Posterior cingulate gyrus (tissue), 11 donors: ENCODE data around the gene ABCC4.
"Not testable (repeated sequence)": the region's sequence is repeated elsewhere in the genome, so short reads cannot be mapped to it uniquely, and the experiment has no call there.

Experiments
- DNase-seq, 10 donors: peaks; one replicate each; pipeline versions ENCODE4 v3.0.0 to v3.0.0-alpha.2; 2020 to 2021; ENCODE audit warnings: mixed read lengths in 3 of 10
- intact Hi-C: fragments of 100-400 bp; cut with DNase I; formaldehyde crosslinking; loops from one replicate; pipeline ENCODE4 v1.15.1; 2023

ABCC4 gene

DNA sequence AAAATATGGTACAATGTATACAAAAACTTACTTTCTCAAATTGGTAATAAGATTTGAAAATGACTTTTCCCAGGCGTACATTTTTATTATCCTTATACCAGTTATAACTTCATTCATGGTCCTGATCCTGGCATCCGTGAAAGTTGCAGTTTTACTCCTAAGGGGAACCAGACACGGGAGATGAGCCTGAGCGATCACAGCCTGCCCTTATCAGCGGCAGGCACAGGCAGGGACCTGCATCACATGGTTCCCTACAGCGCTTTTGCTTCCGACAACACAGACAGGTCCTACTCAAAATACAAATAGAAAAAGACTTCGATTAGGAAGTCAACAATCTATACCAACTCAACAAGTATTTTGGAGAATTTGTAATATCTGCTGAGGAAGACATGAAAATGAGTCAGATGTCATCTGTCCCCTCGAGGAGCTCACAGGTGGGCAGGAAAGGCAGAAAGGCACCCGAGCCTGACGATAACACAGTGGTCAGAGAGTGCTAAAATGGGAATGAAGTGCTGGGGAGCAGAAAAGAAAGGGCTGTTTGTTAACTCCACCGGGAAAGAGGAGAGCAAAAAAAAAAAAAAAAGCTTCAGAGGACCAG is 93.4 kb downstream of the ABCC4 start:
- DNase-seq, result no peak
- intact Hi-C loops, result no loop called here

DNA sequence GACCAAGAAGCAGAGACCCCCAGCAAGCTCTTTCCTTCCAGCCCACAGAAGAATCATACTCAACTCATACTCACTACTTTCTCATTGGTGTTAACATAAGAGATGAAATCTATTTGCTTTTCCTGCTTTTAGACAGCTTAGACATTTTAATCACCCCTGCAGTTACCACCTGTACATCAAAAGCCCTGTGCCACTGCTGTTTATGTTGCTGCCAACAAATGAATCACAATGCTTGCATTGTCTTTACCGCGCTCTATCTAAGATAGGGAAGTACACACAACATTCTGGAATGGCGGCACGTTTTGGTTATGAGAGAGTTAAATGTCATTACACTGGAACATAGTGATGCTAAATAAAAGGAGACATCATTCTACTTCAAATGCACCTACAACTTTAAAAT is 95.1 kb downstream of the ABCC4 start:
- intact Hi-C loops, result no loop called here
- no peak for DNase-seq

DNA sequence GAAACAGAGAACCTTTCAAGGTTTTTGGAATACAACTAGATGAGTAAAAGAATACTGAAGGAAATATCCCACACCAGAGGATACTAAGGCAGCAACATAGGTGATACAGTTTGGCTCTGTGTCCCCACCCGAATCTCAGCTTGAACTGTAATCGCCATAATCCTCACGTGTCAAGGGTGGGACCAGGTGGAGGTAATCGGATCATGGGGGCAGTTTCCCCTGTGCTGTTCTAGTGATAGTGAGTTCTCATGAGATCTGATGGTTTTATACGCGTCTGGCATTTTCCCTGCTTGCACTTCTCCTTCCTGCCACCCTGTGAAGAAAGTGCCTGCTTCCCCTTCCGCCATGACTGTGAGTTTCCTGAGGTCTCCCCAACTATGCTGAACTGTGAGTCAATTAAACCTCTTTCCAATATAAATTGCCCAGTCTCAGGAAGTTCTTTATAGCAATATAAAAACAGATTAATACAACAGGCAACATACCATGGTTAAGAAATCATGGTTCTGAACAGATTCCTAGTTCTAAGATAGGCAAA is 97.0 kb downstream of the ABCC4 start:
- intact Hi-C loops, result no loop called here
- no peak for DNase-seq

DNA sequence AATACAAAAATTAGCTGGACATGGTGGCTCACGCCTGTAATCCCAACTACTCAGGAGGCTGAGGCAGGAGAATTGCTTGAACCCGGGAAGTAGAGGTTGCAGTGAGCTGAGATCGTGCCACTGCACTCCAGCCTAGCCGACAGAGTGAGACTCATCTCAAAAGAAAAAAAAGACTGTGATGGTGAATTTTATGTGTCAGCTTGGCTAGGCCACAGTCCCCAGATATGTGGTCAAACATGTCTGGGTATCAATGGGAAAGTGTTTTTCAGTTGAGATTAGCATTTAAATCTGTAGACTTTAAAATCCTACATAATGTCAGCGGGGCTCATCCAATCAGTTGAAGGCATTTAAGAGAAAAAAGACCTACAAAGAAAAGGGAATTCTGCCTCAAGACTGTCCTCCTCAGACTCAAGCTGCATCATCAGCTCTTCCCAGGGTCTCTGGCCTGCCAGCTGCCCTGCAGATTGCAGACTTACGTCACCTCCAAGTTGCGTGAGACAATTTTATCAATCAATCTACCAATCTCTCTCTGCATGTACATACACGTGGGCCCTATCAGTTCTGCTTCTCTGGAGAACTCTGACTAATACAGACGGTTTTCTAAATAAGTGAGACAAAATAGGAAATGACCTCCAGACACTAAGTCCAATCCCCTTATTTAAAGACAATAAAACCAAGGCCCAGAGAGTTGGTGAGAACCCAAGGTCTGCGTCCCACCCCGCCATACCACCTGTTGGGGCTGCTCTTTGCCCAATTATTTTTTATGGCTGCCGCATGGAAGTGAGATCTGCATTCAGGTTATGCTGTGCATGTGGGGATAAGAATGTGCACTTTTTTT is 99.2 kb downstream of the ABCC4 start:
- no peak for DNase-seq
- intact Hi-C loops, result no loop called here

DNA sequence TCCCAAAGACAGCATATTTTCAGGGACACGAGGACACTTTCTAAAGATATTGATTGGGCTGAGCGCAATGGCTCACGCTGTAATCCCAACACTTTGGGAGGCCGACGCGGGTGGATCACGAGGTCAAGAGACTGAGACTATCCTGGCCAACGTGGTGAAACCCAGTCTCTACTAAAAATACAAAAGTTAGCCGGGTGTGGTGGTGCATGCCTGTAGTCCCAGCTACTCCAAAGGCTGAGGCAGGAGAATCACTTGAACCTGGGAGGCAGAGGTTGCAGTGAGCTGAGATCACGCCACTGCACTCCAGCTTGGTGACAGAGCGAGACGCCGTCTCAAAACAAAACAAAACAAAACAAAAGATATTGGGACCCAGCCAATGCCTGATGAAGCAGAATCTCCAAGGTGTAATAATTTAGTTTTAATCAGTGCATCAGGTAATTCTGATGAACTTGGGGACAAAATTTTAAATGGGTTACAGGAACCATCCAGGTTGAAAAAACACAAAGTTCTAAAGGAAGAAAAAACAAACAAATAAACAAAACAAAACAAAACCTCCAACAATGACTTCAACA is 100.8 kb downstream of the ABCC4 start:
- DNase-seq, intact Hi-C loops: not testable (repeated sequence)

DNA sequence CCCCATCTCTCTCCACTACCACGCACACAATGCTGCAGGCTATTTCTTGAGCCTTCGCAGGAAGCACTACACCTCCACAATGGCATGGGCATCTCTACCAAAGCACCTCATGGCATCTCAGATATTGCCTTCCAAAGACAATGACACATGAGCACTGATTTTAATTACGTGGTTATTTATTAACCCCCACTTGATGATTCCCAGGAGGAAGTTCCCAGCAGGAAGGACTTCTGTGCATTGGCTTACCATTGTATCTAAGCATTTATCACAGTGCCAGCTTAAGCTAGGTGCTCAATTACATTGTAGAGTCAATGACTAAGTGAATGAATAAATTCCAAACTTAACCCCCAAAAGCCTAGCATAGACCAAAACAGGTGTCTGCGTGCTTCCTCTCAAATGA is 101.4 kb downstream of the ABCC4 start:
- intact Hi-C loops, result loop anchor here (10.0 kb wide), 1 partner anchor 635 kb away; no protein-coding TSS in a partner anchor
- DNase-seq, result no peak

DNA sequence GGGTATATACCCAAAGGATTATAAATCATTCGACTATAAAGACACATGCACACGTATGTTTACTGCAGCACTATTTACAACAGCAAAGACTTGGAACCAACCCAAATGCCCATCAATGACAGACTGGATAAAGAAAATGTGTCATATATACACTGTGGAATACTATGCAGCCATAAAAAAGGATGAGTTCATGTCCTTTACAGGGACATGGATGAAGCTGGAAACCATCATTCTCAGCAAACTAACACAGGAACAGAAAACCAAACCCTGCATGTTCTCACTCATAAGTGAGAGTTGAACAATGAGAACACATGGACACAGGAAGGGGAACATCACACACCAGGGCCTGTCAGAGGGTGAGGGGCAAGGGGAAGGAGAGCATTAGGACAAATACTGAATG is 102.6 kb downstream of the ABCC4 start:
- intact Hi-C loops, result loop anchor here (10.0 kb wide), 1 partner anchor 636 kb away; no protein-coding TSS in a partner anchor
- DNase-seq, result not testable (repeated sequence)

DNA sequence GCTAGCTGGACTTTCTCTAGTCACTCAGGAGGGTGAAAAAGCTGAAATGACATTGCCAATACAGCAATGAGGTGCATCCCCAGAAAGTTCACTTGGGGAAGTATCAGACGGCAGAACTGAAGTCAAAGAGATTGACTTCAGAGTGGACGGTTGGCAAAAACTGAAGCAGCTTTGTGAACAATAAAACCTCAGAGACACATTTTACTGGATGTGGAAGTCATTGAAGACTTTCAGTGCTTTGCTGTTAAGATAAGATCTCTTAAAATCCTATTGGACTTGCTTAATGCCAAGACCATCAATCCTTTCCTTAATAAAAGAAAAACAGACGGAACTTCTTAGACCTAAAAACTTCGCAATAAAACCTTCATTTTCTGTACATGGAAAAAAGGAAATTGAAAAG is 103.7 kb downstream of the ABCC4 start:
- intact Hi-C loops, result loop anchor here (10.0 kb wide), 1 partner anchor 637 kb away; no protein-coding TSS in a partner anchor
- DNase-seq, result no peak

DNA sequence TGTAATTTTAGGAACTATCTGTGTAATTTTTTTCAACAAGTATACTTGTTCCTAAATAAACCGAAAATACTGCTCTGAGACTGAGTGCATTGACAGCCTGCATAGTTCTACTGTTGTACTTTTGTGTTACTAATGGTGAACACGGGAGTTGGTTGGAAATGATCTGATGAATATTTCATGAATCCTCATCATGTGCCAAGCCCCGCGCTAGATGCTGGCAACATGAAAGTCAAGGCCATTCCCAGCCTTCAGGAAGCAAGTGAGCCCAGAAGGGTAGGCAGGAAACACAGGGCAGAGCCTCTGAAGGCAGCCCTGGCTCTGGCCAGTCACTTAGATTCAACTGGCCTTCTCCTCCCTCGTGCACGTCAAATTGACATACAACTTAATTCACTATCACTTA is 106.1 kb downstream of the ABCC4 start:
- DNase-seq, result no peak
- intact Hi-C loops, result loop anchor here (10.0 kb wide), 1 partner anchor 640 kb away; no protein-coding TSS in a partner anchor

DNA sequence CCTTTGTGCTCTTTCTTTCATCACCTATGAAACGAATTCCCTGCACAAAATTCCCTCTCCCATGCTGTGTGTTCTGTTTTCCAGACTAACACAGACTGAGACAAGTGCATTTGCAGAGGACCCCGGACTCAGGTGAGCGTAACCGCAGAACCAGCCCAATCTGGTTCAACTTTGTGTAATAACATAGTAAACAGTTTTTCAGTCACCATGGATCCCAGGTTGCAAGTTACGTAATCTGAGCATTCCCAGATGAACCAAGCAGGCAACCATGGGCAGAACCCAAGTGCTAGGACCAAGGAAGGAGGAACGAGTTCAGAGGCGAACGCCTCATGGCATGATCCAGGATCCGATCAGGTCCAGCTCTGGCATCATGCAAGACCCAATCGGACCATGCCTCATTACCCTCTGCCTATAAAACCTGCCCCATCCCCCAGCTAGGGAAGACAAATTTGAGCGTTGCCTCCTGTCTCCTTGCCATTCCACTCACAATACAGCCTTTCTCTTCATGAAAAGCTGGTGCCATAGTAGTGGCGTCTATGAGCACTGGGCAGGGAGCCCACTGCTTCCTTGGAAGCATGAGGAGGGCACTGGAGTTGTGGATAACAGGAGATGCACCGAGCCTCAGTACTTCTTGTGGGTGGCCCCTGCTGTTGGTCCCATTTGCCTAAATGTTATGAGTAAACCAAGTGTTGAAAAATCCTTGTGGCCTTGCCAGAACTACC is 107.6 kb downstream of the ABCC4 start:
- intact Hi-C loops, result loop anchor here (10.0 kb wide), 1 partner anchor 641 kb away; no protein-coding TSS in a partner anchor
- DNase-seq, result peak in 1 of 10 donors; percentile 16

DNA sequence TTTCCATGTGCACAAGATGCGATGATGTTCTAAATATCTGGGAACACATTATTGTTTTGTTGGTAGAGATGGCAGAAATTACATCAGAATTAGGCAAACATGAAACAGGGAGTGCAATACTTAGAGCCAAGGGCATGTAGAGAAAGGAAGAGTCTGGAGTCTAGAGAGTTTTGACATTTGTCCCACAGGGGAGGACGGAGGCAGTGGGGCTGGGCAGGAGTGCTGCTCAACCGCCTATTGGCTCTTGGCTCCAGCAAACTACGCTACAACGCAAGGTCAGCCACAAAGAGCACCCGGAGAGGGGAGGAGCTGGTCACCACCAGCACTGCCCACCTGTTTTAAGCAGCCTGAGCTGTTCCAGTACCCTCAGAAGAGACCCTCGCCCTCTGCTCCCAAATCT is 108.3 kb downstream of the ABCC4 start:
- intact Hi-C loops, result loop anchor here (10.0 kb wide), 1 partner anchor 642 kb away; no protein-coding TSS in a partner anchor
- DNase-seq, result no peak

DNA sequence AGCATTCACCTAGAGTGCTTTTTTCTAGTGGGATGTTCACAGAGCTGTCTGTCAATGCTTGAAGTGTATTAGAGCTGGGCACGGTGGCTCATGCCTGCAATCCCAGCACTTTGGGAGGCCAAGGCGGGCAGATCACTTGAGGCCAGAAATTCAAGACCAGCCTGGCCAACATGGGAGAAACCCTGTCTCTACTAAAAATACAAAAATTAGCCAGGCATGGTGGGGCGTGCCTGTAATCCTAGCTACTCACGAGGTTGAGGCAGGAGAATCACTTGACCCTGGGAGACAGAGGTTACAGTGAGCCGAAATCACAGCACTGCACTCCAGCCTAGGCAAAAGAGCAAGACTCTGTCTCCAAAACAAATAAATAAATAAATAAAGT is 108.7 kb downstream of the ABCC4 start:
- intact Hi-C loops, result loop anchor here (10.0 kb wide), 1 partner anchor 642 kb away; no protein-coding TSS in a partner anchor
- DNase-seq, result not testable (repeated sequence)

DNA sequence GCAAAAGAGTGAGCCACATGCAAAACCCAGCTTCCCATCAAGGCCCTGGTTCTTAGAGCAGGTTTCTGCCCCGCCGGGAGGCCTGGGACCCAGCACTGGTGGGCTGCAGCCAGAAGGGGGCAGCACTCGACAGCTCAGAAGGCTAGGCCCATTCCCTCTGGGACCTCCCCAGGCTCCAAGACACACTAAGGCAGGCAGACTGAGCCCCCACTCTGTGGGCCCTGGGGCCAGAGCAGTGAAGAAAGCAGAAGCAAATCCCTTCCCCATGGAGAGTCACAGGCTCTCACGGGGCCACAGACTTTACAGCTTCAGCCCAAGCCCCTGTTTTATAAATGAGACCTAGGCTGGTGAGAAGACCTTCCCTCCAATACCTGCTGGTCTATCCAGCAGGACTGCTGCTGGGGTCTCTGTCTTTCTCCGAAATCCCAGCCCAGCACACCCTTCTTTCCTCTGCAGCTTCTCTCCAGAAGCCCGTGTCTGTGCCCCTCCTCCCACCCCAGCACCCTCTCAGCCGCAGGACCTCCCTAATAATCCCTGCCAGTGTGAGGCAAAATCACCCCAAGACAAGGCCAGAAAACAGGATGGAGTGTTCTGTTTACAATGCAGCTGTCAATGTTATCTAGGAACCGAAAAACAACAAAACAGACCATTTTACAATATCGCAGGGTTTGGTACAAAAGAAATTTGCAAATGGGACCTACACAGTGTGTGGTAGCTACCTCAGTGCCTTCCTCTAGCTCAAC is 109.3 kb downstream of the ABCC4 start:
- peak; percentile 47 to 96 (median 71) for DNase-seq

DNA sequence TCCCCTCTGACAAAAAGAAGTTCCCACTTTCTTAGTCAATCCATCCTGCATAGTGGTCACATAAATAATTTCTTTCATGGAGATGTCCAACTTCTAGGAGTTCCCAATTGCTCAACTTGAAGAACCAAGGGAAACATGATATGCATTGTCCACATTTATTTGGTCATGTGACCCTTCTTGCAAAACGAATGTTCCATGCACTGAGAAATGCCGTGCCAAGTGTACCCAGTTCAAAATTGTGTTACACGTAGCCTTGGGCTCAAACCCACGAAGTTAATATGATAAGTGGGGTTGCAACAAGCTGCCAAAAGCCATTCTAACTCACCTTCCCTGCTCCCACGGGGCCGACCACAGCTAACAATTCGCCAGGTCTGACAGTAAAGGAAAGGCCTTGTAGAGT is 113.1 kb downstream of the ABCC4 start:
- DNase-seq, result no peak
- intact Hi-C loops, result loop anchor here (5.0 kb wide), 1 partner anchor 289 kb away; no protein-coding TSS in a partner anchor

More for the DNA sequence above, 109.3 kb downstream of the ABCC4 start:
- intact Hi-C loops, result loop anchor here (2.0 to 10.0 kb wide), 2 partner anchors 109 to 643 kb away; partner anchors contain the start of gene ABCC4

DNA sequence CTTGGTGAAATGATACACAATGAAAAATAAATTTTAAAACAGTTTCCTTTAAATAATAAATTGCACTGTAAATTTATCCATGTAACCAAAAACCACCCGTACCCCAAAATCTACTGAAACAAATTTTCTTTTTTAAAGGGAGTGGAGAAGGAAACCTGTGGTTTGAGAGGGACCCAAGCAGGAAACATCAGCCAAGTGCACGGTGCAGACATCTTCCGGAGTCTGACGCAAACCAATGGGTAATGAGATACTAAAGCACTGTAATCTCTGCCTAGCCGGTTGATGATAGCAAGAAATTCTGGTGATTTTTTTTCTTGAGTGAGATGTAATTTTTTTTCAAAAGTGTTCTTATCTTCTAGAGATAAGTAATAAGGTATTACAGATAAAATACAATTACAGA is 115.4 kb downstream of the ABCC4 start:
- DNase-seq, result no peak
- intact Hi-C loops, result loop anchor here (5.0 kb wide), 1 partner anchor 291 kb away; no protein-coding TSS in a partner anchor

DNA sequence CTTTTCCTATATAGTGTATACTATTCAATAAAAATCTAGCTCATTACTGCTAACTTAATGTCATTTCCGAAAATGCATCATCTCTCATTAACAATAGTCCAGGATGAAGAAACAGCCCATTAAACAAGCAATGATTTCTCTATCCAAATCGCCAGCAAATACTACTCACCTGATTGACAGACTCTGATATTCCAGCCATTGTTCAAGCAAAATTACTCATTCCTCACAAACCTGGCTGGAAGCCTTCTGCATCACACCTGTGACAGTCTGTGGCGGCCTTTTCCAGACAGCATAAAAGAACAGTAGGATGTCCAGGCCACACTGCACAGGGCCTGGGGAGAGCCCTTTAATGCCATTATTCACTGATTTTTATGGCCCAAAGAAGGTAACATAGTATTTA is 115.9 kb downstream of the ABCC4 start:
- DNase-seq, result no peak
- intact Hi-C loops, result loop anchor here (5.0 kb wide), 1 partner anchor 292 kb away; no protein-coding TSS in a partner anchor

DNA sequence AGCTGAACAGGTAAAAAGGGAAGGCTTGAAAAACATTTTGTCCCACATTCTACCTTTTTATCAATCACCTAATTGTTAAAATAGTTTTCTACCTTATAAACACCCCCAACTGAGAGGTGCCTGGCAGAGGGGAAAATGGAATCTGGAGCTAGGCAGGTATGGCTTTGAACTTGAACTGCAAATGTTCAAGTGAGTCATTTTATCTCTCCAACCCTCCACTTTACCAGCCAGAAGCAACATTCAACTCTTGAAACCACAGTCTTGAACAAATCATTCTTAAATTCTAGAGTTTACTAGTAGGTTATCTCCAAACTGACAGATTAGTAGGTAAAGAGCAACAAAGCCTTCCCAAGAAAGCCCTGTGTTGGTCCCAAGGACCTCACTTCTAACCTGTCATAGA is 116.9 kb downstream of the ABCC4 start:
- intact Hi-C loops, result no loop called here
- DNase-seq, result no peak

DNA sequence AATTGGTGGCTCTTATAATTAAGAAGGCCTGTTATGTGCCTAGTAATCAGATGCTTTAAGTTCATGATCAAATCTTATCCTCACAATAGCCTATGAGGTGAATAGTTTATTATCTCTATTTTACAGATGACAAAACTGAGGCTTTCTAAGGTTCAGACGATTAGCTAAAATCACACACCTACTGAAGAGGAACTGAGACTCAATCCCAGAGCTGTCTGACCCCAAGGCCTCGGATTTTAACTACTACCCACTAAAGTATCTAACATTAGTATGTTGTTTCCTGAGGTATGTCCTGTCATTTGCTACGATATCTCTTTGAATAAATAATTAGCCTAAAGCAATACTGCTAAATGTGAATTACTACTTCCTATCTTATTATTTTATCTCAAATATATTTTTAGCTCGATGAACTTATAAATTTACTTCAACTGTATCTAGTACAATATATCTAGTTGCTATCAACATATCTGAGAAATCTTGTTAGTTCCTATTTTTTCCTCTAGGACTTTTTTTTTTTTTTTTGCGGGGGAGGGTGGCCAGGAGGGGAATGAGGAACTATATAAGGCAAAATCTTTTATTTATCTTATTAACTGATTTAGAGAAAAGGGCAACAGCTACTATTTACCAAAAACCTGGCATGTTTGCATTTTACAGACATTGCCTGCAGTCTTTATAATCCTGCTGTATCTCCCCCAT is 118.5 kb downstream of the ABCC4 start:
- DNase-seq, result no peak
- intact Hi-C loops, result no loop called here

DNA sequence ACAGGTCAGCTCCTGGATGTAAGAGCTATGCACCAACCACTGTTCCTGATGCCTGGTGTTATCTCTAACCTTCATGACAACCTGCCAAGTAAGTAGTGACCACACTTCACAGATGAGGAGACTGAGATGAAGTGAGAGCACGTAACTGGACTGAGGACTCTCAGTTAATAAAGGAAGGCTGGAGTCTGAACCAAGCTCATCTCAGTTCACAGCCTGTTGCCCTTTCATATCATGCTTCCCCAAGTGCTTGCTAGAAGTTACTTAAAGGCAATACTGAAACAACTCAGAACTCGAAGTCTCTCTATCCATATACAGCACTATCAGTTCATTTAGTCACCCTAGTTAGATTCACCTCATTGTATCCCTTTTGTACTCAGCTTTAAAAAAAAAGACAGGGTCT is 119.7 kb downstream of the ABCC4 start:
- intact Hi-C loops, result no loop called here
- no peak for DNase-seq
